ENCODE data around the gene GABPB1. TPM values are rescaled to one million over a fixed set of nuclear protein-coding genes. Genes with fewer than 3 reads are reported as not detected.

GABPB1 gene
- polyA plus RNA-seq, 1 donor (not counting 4 experiments of a cell fraction or from before 2014, with no cell fraction given) = 23.3 TPM

GRCh38 chr15:50231761-50232160 lies 123.2 kb downstream of the GABPB1 start:
- TF ChIP-seq, protein P1, sequence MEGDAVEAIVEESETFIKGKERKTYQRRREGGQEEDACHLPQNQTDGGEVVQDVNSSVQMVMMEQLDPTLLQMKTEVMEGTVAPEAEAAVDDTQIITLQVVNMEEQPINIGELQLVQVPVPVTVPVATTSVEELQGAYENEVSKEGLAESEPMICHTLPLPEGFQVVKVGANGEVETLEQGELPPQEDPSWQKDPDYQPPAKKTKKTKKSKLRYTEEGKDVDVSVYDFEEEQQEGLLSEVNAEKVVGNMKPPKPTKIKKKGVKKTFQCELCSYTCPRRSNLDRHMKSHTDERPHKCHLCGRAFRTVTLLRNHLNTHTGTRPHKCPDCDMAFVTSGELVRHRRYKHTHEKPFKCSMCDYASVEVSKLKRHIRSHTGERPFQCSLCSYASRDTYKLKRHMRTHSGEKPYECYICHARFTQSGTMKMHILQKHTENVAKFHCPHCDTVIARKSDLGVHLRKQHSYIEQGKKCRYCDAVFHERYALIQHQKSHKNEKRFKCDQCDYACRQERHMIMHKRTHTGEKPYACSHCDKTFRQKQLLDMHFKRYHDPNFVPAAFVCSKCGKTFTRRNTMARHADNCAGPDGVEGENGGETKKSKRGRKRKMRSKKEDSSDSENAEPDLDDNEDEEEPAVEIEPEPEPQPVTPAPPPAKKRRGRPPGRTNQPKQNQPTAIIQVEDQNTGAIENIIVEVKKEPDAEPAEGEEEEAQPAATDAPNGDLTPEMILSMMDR (optimal IDR thresholded peaks at IDR 0.05 in 1 of 3, IDR thresholded peaks at IDR 0.05 in 1 of 3, conservative IDR thresholded peaks at IDR 0.05 in 1 of 3; ENCODE audit: extremely low read depth in 1 of 3, insufficient read depth in 2 of 3, low read length in 3 of 3) = no peak
- TF ChIP-seq EZH2 (IDR thresholded peaks at IDR 0.05; ENCODE audit: low read length) = no peak
- Histone ChIP-seq H3K27me3 (ENCODE audit: control insufficient read depth, extremely low read depth, insufficient read depth, low read length) (no peaks in the 10 kb centered on the region), H3K9me1 (ENCODE audit: control insufficient read depth, extremely low read depth, insufficient read depth, low read length) (no peaks in the 10 kb centered on the region), H3K4me3 (ENCODE audit: control insufficient read depth in 2 of 3, extremely low read depth in 1 of 3, insufficient read depth in 2 of 3, low read depth in 1 of 3, low read length in 3 of 3) (no peak overlapping the region), H3K9me3 (ENCODE audit: control insufficient read depth, low read depth, low read length) (no peaks in the 10 kb centered on the region), H2AFZ (ENCODE audit: control insufficient read depth, low read length) (no peak overlapping the region), H3K9ac (ENCODE audit: control insufficient read depth, extremely low read depth, insufficient read depth, low read length) (no peak overlapping the region), H3K4me2 (ENCODE audit: control insufficient read depth, extremely low read depth, insufficient read depth, low read depth, low read length) (no peak overlapping the region), H3K27ac (ENCODE audit: control insufficient read depth, insufficient read depth, low read length) (no peak overlapping the region), H3K4me1 (ENCODE audit: control insufficient read depth, extremely low read depth, insufficient read depth, low read length) (no peaks in the 10 kb centered on the region), H3K36me3 (ENCODE audit: control insufficient read depth in 2 of 2, extremely low read depth in 1 of 2, insufficient read depth in 2 of 2, low read length in 2 of 2) (no peaks in the 10 kb centered on the region), H3K79me2 (ENCODE audit: control insufficient read depth, insufficient read depth, low read length) (no peaks in the 10 kb centered on the region), H4K20me1 (ENCODE audit: control insufficient read depth, extremely low read depth, insufficient read depth, low read length) (no peaks in the 10 kb centered on the region)
- DNase-seq (ENCODE audit: low read depth, low spot score) (no peak), FAIRE-seq (no peak)
- dilution Hi-C loops (cut with MboI; ENCODE audit: extremely low pct_ligation_motif_present, low sequenced_read_pairs) = no loop called here

GRCh38 chr15:50229336-50229735 lies 125.7 kb downstream of the GABPB1 start:
- TF ChIP-seq, protein P1 (optimal IDR thresholded peaks at IDR 0.05 in 1 of 3, IDR thresholded peaks at IDR 0.05 in 1 of 3, conservative IDR thresholded peaks at IDR 0.05 in 1 of 3; ENCODE audit: extremely low read depth in 1 of 3, insufficient read depth in 2 of 3, low read length in 3 of 3) = no peak
- TF ChIP-seq EZH2 (IDR thresholded peaks at IDR 0.05; ENCODE audit: low read length) = no peak
- no peak for FAIRE-seq
- dilution Hi-C loops (cut with MboI; ENCODE audit: extremely low pct_ligation_motif_present, low sequenced_read_pairs) = no loop called here

More at GRCh38 chr15:50229336-50229735, 125.7 kb downstream of the GABPB1 start:
- H3K4me3 ChIP-seq (ENCODE audit: control insufficient read depth in 2 of 3, extremely low read depth in 1 of 3, insufficient read depth in 2 of 3, low read depth in 1 of 3, low read length in 3 of 3) = no peak overlapping the region
- H3K27me3 ChIP-seq (ENCODE audit: control insufficient read depth, extremely low read depth, insufficient read depth, low read length) = no peaks in the 10 kb centered on the region
- H3K36me3 ChIP-seq (ENCODE audit: control insufficient read depth in 2 of 2, extremely low read depth in 1 of 2, insufficient read depth in 2 of 2, low read length in 2 of 2) = no peaks in the 10 kb centered on the region
- no peak overlapping the region for H3K4me2 ChIP-seq (ENCODE audit: control insufficient read depth, extremely low read depth, insufficient read depth, low read depth, low read length)
- H2AFZ ChIP-seq (ENCODE audit: control insufficient read depth, low read length) = no peak overlapping the region
- H3K9me1 ChIP-seq (ENCODE audit: control insufficient read depth, extremely low read depth, insufficient read depth, low read length) = no peaks in the 10 kb centered on the region
- H3K27ac ChIP-seq (ENCODE audit: control insufficient read depth, insufficient read depth, low read length) = no peak overlapping the region
- no peaks in the 10 kb centered on the region for H3K79me2 ChIP-seq (ENCODE audit: control insufficient read depth, insufficient read depth, low read length)
- H3K9ac ChIP-seq (ENCODE audit: control insufficient read depth, extremely low read depth, insufficient read depth, low read length) = no peak overlapping the region
- DNase-seq (ENCODE audit: low read depth, low spot score) = no peak
- H4K20me1 ChIP-seq (ENCODE audit: control insufficient read depth, extremely low read depth, insufficient read depth, low read length) = no peaks in the 10 kb centered on the region
- H3K4me1 ChIP-seq (ENCODE audit: control insufficient read depth, extremely low read depth, insufficient read depth, low read length) = no peaks in the 10 kb centered on the region
- H3K9me3 ChIP-seq (ENCODE audit: control insufficient read depth, low read depth, low read length) = no peaks in the 10 kb centered on the region
